ENCODE results near the gene DCDC2B. TPM values are rescaled to one million over a fixed set of nuclear protein-coding genes. Genes with fewer than 3 reads are reported as not detected.

Gene DCDC2B
- polyA plus RNA-seq, 2 of the 4 experiments (the other 2 are of a cell fraction) = not detected

DNA sequence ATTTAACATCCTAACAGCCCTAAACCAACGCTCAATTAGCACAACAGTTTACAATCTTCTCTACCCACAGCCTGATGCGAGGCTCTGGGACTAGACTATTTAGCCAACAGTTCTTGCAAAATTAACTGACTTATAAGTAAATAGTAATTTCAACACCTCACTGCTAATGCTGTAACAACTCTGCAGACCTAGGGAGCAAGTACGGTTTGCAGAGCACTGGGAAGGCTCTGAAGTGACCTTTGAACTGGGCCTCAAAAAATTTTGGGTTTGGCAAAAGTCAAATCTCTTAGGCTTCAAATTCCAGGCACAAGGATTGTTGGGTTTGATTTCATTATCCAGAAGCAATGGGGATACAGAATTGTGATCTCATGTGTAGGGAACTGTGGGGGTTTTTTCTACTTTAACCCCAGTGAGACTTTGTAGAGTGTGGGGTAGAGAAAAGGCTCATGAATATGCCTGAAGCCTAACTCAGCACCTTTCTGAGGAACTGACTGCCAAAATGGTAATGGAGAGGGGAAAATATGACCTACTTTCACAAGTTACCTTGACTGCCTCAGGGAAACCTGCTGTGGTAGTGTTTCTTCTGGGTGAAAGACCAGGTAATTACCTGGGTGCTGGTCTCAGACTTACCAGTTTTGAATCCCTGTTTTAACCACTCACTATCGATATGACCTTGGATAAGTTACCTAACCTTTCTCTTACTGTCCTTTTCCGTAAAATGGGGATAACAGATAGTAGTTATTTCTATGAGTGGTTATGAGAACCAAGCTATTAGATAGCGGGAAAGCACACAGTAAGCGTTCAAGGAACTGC lies 30.3 kb upstream of the DCDC2B start:
- ATAC-seq = no peak
- Histone ChIP-seq H3K4me1 (peaks cover 30% of the 10 kb centered on the region), H3K9me3 (no peaks in the 10 kb centered on the region), H3K4me3 (peak overlapping the region; percentile 90; the same call in 2 of the 3 replicates), H3K27ac (peak overlapping the region; percentile 89 to 94), H3K4me2 (peak overlapping the region; percentile 95)
- FAIRE-seq = no peak
- ChIA-PET POLR2A (interaction anchor here (0.5 to 2.0 kb wide), 17 partner anchors 11 to 154 kb away, joined by 3 to 16 read pairs (median 4); partner anchors contain the start of genes CCDC28B, IQCC and KPNA6), CTCF (interaction anchor here (1.2 kb wide), 1 partner anchor 25 kb away, joined by 7 read pairs; no protein-coding TSS in a partner anchor)
- DNase-seq (ENCODE audit: low read depth in 1 of 2, low spot score in 1 of 2) = no peak
- WGBS (ENCODE audit: missing lambda C conversion rate) = 79% methylated on average over 7 of the region's 7 CpGs
- TF ChIP-seq POLR2A (IDR thresholded peaks at IDR 0.05; ENCODE audit: low read length) (no peak), HOXB5 (CRISPR knock-in tag; IDR thresholded peaks at IDR 0.05) (no peak), MAFK (IDR thresholded peaks at IDR 0.05; ENCODE audit: partially characterized antibody) (no peak), HOXA7 (CRISPR knock-in tag; IDR thresholded peaks at IDR 0.05) (no peak), SMC3 (IDR thresholded peaks at IDR 0.05) (no peak), TFCP2L1 (CRISPR knock-in tag; IDR thresholded peaks at IDR 0.05) (no peak), ZC3H11A (IDR thresholded peaks at IDR 0.05) (no peak), JUNB (IDR thresholded peaks at IDR 0.05) (no peak), MYC (IDR thresholded peaks at IDR 0.05; ENCODE audit: borderline replicate concordance, low read length) (no peak), FOSB (CRISPR knock-in tag; IDR thresholded peaks at IDR 0.05) (no peak), EP300 (IDR thresholded peaks at IDR 0.05) (no peak)
- TF ChIP-seq, protein P1, sequence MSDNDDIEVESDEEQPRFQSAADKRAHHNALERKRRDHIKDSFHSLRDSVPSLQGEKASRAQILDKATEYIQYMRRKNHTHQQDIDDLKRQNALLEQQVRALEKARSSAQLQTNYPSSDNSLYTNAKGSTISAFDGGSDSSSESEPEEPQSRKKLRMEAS (IDR thresholded peaks at IDR 0.05) = no peak
- TF ChIP-seq, protein P2, sequence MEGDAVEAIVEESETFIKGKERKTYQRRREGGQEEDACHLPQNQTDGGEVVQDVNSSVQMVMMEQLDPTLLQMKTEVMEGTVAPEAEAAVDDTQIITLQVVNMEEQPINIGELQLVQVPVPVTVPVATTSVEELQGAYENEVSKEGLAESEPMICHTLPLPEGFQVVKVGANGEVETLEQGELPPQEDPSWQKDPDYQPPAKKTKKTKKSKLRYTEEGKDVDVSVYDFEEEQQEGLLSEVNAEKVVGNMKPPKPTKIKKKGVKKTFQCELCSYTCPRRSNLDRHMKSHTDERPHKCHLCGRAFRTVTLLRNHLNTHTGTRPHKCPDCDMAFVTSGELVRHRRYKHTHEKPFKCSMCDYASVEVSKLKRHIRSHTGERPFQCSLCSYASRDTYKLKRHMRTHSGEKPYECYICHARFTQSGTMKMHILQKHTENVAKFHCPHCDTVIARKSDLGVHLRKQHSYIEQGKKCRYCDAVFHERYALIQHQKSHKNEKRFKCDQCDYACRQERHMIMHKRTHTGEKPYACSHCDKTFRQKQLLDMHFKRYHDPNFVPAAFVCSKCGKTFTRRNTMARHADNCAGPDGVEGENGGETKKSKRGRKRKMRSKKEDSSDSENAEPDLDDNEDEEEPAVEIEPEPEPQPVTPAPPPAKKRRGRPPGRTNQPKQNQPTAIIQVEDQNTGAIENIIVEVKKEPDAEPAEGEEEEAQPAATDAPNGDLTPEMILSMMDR (IDR thresholded peaks at IDR 0.05) = no peak

GRCh38 chr1:32179193-32179442 lies 29.8 kb upstream of the DCDC2B start:
- Histone ChIP-seq H3K4me3 (peak overlapping the region; percentile 90), H3K27ac (peak overlapping the region; percentile 89 to 94), H3K9me3 (no peaks in the 10 kb centered on the region), H3K4me2 (peak overlapping the region; percentile 95), H3K4me1 (peaks cover 30% of the 10 kb centered on the region)
- ChIA-PET CTCF (interaction anchor here (1.2 kb wide), 1 partner anchor 25 kb away, joined by 7 read pairs; no protein-coding TSS in a partner anchor), POLR2A (interaction anchor here (0.5 to 2.0 kb wide), 17 partner anchors 11 to 153 kb away, joined by 3 to 16 read pairs (median 4); partner anchors contain the start of genes CCDC28B, IQCC and KPNA6)
- FAIRE-seq (no peak), ATAC-seq (peak; percentile 50 to 53), DNase-seq (ENCODE audit: low read depth in 1 of 2, low spot score in 1 of 2) (no peak)
- TF ChIP-seq RAD21 (conservative IDR thresholded peaks at IDR 0.05 in 1 of 2, IDR thresholded peaks at IDR 0.05 in 1 of 2) = no peak
- no peak for TF ChIP-seq POLR2AphosphoS2 (conservative IDR thresholded peaks at IDR 0.05; ENCODE audit: low read length)
- TF ChIP-seq FOSB (CRISPR knock-in tag; IDR thresholded peaks at IDR 0.05) = no peak
- TF ChIP-seq MAZ (IDR thresholded peaks at IDR 0.05; ENCODE audit: borderline replicate concordance, low read depth, low read length) = no peak
- TF ChIP-seq, protein P3, sequence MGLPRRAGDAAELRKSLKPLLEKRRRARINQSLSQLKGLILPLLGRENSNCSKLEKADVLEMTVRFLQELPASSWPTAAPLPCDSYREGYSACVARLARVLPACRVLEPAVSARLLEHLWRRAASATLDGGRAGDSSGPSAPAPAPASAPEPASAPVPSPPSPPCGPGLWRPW (IDR thresholded peaks at IDR 0.05) = no peak
- TF ChIP-seq CBX8 (IDR thresholded peaks at IDR 0.05) = no peak
- TF ChIP-seq, protein P2 (IDR thresholded peaks at IDR 0.05) = no peak
- no peak for TF ChIP-seq USF2 (IDR thresholded peaks at IDR 0.05)
- TF ChIP-seq EHMT2 (IDR thresholded peaks at IDR 0.05; ENCODE audit: low read depth) = no peak
- TF ChIP-seq, protein P1 (IDR thresholded peaks at IDR 0.05) = no peak
- TF ChIP-seq RCOR1 (IDR thresholded peaks at IDR 0.05; ENCODE audit: low read depth, low read length) = no peak
- no peak for TF ChIP-seq GATA3 (IDR thresholded peaks at IDR 0.05; ENCODE audit: borderline replicate concordance)
- WGBS (ENCODE audit: missing lambda C conversion rate) = 9% methylated on average over 6 of the region's 7 CpGs
